Fibroblast of skin of abdomen (primary cell): ENCODE results near the gene DIPK2A.
A peak's percentile ranks its signal among the peaks of the same experiment; 100 is the strongest.

Source experiments
- DNase-seq: peaks from one replicate; pipeline ENCODE4 v3.0.0-alpha.2; 2013

The DIPK2A gene

GRCh38 chr3:143974271-143975238 lies 2.9 kb downstream of the DIPK2A start:
- DNase-seq, result no peak

- DNase-seq, result peak; percentile 60
Observed at GRCh38 chr3:143975554-143976152, 4.0 kb downstream of the DIPK2A start.

- peak; percentile 40 for DNase-seq
Observed at GRCh38 chr3:143977341-143978262, 6.0 kb downstream of the DIPK2A start.

GRCh38 chr3:143978263-143978631 lies 6.6 kb downstream of the DIPK2A start:
- DNase-seq, result no peak

- DNase-seq, result no peak
Observed at GRCh38 chr3:143979041-143979440, 7.4 kb downstream of the DIPK2A start.

- DNase-seq, result peak; percentile 45
Observed at GRCh38 chr3:143979813-143980212, 8.2 kb downstream of the DIPK2A start.

- no peak for DNase-seq
Observed at GRCh38 chr3:143988306-143988705, 16.7 kb downstream of the DIPK2A start.

- DNase-seq, result no peak
Observed at GRCh38 chr3:143989461-143989860, 17.8 kb downstream of the DIPK2A start.

- DNase-seq, result no peak
Observed at GRCh38 chr3:143991713-143992112, 20.1 kb downstream of the DIPK2A start.

- peak; percentile 20 for DNase-seq
Observed at GRCh38 chr3:143998266-143998665, 26.6 kb downstream of the DIPK2A start.

GRCh38 chr3:144003051-144003450 lies 31.4 kb downstream of the DIPK2A start:
- DNase-seq, result no peak

GRCh38 chr3:144010371-144010770 lies 38.7 kb downstream of the DIPK2A start:
- DNase-seq, result no peak

- DNase-seq, result peak; percentile 6
Observed at GRCh38 chr3:144011251-144011799, 39.7 kb downstream of the DIPK2A start.

- DNase-seq, result no peak
Observed at GRCh38 chr3:144015133-144015532, 43.5 kb downstream of the DIPK2A start.

GRCh38 chr3:144018776-144019175 lies 47.2 kb downstream of the DIPK2A start:
- DNase-seq, result peak; percentile 84
